ENCODE results near the gene PCDH9. TPM values are rescaled to one million over a fixed set of nuclear protein-coding genes. Genes with fewer than 3 reads are reported as not detected.

PCDH9 gene
- total RNA-seq, 1 experiment from 2014 or later = 5.6 TPM

DNA sequence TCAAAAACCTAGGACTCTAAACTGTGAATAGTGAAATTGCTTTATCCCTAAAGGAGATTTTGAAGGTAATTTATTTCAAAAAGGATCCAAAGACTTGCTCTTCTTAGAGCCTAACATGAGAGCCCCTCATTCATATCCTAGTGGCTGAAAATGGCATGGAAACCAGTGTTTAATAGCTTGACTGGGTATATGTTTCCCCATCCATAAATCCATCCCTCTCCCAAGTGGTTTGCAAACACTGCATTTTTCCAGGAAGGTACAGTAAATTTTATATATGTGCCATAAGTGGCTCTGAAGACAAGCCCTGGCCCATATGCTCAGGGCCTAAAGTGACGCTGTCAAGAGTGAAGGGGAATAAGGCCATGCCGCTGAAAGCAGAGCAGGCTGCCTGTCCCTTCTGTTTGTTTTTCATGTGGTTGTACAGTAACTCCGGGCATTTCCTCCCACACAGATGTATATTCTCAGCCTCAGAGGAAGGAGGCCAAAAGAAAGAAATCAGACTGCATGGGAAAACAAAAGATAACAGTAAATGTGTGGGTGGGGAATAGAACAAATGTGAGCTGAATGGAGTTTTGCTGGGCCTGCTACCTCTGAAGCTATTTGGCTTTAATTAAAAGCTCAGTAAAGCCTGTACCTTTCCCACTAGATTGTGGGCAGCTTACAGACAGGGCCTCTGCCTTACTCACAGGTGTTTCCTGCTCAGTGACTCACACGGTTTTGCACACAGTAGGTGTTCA, 181.9 kb downstream of the PCDH9 start:
- peak; percentile 11 to 36 for DNase-seq
- no peak overlapping the region for H3K4me3 ChIP-seq
- H3K27me3 ChIP-seq = no peaks in the 10 kb centered on the region

DNA sequence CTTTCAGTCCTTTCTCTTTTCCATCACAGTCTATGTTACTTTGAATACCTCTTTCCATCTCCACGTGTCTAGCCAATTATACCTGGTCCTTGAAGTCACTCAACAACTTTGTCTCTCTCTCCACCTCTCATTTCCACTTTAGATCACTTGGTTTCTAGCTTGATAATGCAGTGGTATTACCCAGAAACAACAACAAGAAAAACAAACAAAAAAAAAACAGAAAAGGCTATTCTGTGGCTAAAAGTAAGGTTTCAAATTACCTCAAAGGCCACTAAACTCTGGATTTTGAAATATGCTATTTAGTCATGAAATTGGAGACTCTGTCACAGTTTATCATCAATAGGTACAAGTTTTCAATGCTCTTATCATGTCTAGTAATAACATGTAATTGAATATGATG, 184.8 kb downstream of the PCDH9 start:
- no peak for DNase-seq
- peaks cover 5% of the 10 kb centered on the region; the same call in 1 of the 2 replicates for H3K4me1 ChIP-seq
- H3K9me3 ChIP-seq (replicated peaks) = no peaks in the 10 kb centered on the region
- H3K27ac ChIP-seq = no peak overlapping the region
- H3K36me3 ChIP-seq = no peaks in the 10 kb centered on the region
- H3K4me3 ChIP-seq = no peak overlapping the region
- no peaks in the 10 kb centered on the region for H3K27me3 ChIP-seq

More for the DNA sequence above, 181.9 kb downstream of the PCDH9 start:
- Histone ChIP-seq H3K27ac (no peak overlapping the region), H3K4me1 (peaks cover 5% of the 10 kb centered on the region; the same call in 1 of the 2 replicates), H3K36me3 (no peaks in the 10 kb centered on the region), H3K9me3 (replicated peaks) (no peaks in the 10 kb centered on the region)

DNA sequence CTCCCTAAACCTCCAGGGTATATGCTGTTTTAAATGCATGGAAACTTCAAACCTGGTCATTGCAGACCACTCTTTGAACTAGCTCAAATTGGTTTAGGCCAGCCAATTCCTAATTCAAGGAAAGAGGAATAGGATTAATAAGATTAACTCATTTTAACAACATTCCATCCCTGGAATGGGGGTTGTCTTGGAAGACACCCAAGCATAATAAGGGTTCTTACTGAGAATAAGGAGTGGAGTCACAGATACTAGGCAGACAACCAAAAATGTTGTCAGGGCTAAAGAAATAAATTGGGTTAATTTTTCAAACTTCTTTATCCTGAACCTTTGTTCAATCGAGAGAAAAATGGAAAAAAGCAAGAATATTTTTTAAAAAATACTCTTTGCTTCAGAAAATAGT, 186.2 kb downstream of the PCDH9 start:
- peaks cover 5% of the 10 kb centered on the region; the same call in 1 of the 2 replicates for H3K4me1 ChIP-seq
- no peak for DNase-seq
- no peaks in the 10 kb centered on the region for H3K9me3 ChIP-seq (replicated peaks)
- H3K36me3 ChIP-seq = no peaks in the 10 kb centered on the region
- H3K4me3 ChIP-seq = no peak overlapping the region
- H3K27ac ChIP-seq = no peak overlapping the region
- H3K27me3 ChIP-seq = no peaks in the 10 kb centered on the region

DNA sequence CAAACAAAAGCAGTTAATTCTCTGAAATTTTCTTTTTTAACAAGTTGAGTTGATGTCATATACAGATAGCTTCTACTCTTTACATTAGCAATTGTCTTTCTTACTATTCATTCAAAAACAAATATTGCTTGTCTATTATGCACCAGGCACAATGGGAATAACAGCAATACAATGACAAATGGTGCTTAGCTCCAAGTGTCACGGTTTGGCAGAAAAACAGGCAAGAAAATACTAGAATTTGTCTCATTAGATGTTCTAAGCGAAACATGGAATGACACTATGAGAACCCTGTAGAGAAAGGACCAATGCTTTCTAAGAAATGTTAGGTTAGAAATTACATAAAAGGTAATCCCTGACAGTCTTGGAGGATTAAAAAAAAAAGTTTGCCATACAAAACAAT, 187.6 kb downstream of the PCDH9 start:
- H3K27ac ChIP-seq = no peak overlapping the region
- H3K36me3 ChIP-seq = no peaks in the 10 kb centered on the region
- no peak for DNase-seq

DNA sequence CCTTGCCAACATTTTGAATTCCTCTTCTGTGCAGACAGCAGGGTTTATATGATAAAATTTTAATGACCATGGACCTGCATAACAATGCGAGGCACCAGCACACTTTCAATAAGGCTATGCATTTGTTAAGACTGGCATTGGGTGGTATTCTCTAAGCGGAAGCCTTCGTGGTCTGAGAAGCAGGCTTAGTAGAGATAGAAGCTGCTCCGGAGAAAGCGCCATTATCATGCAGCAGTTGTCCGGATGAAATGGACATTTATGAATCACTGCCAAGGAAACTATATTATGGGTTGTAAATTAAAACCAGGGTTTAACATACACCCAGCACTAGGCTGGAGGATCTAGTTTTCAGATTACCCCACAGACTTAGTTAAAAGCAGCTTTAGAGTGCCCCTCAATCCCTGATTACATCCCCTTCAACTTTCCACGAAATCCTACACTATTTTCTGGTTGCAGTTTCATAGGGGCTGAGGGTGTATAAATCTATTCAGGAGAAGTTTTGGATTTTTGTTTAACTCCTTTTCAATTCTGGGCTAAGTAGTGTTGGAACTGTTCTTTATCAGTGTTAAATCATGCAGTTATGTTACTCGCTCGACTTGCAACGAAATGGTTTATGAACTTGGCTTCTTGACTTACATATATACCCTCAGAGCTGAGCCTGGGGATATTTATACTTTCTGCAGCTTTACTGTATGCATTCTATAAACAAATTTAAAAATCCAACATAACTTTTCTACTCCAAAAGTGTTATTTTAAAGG, 193.3 kb downstream of the PCDH9 start:
- peak; percentile 26 to 65 for DNase-seq
- Histone ChIP-seq H3K27ac (peak overlapping the region; percentile 15; the same call in 1 of the 2 replicates), H3K27me3 (no peaks in the 10 kb centered on the region), H3K4me3 (peak overlapping the region; percentile 41), H3K9me3 (replicated peaks) (no peaks in the 10 kb centered on the region), H3K4me1 (peaks cover 8% of the 10 kb centered on the region), H3K36me3 (no peaks in the 10 kb centered on the region)

More for the DNA sequence above, 187.6 kb downstream of the PCDH9 start:
- H3K4me3 ChIP-seq = no peak overlapping the region
- no peaks in the 10 kb centered on the region for H3K9me3 ChIP-seq (replicated peaks)
- peaks cover 1% of the 10 kb centered on the region; the same call in 1 of the 2 replicates for H3K4me1 ChIP-seq
- no peaks in the 10 kb centered on the region for H3K27me3 ChIP-seq

DNA sequence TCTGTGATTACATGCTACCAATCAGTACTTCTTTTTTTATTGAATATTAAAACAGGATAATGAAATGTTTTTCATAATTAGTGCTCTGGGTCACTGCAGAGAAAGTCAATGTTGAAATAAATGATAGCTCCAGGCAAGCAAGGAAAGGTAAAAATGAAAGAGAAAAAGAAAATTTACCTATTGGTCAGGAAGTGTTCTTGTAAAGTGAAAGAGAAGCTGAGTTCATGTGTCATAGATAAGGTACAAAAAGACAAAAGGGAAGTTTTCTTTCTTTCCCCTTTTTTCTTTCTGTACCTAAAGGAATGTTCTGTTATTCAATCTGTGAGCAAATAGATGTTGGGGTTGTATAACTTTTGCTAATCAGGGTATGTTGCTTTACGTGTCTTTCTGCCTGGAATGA, 197.0 kb downstream of the PCDH9 start:
- Histone ChIP-seq H3K4me3 (no peak overlapping the region), H3K4me1 (peaks cover 8% of the 10 kb centered on the region), H3K36me3 (no peaks in the 10 kb centered on the region), H3K27me3 (no peaks in the 10 kb centered on the region), H3K27ac (no peak overlapping the region), H3K9me3 (replicated peaks) (no peaks in the 10 kb centered on the region)
- DNase-seq = no peak

DNA sequence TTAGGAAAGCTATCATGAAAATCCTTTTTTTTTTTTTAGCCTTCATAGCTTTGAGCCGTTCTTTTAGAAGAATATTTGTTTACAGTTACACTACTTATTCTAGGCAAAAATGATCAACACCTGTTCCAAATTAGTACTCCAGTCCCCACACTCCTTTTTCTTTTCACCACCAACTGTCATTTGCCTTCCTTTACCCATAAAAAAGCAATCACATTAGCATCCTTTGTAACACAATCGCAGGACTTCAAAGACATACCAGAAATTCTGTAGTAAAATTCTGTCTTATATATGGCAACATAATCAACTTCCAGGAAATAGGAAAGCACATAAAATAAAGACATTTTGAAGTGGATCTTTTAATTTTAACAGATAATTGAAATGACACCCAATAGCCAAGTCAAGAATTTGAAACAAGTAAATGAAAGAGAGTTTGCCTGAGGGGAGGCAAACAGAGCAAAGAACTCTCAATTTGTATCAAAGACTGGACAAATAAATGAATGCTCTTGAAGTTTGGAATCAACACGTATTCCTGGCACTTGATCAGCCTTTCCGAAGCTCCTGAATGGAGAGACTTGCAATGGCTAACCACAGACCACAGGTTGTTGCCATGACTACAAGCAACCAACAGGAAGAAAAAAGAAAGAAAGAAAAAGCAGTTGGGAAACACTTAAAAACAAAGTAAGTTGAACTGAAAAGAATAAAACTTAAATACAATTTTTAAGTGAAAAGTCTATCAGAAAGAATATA, 206.8 kb downstream of the PCDH9 start:
- Histone ChIP-seq H3K9me3 (replicated peaks) (no peaks in the 10 kb centered on the region), H3K27ac (0 out of 2 replicates have a peak overlapping the region, but pooled peaks have one; percentile 17), H3K27me3 (no peaks in the 10 kb centered on the region), H3K4me1 (peaks cover 10% of the 10 kb centered on the region), H3K36me3 (no peaks in the 10 kb centered on the region), H3K4me3 (peak overlapping the region; percentile 32)
- DNase-seq = peak; percentile 72 to 76

DNA sequence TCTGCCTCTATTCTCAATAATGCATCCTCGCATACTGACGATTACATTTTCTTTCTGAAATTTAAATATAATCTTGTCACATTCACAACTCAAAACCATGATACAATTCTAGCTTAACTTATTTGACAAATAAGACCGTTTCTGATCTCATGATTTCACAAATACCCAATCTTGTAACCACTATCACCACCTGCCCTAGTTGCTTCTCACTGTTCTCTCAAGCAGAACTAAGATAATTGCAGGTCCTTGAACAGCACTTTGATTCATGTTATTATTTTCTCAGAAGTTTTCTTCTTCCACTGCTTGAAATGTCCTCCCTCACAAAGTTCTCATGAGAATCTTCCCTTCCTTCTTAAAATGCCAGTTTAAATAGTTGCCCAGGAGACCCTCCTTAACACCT, 211.4 kb downstream of the PCDH9 start:
- Histone ChIP-seq H3K27ac (no peak overlapping the region), H3K4me3 (no peak overlapping the region), H3K36me3 (no peaks in the 10 kb centered on the region), H3K9me3 (replicated peaks) (no peaks in the 10 kb centered on the region; the same call in 1 of the 2 replicates), H3K4me1 (peaks cover 10% of the 10 kb centered on the region), H3K27me3 (no peaks in the 10 kb centered on the region)
- DNase-seq = no peak

DNA sequence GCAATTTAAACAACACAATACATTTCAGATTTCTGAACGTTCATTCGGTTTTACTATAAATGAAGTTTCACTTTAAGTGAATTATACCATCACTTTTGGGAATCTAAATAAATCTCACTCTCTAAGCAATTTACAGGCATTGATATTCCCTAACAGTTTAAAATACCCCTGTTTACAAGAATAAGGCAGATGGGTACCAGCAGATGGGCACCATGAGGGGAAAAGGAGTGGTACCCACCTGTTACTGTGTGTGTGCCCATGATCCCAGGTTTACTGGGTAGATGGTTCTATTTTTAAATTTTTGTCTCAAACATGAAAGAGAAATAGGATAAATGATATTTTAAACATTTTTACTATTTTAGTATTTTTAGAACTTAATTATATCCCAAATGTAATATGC, 212.9 kb downstream of the PCDH9 start:
- no peak overlapping the region for H3K27ac ChIP-seq
- H3K36me3 ChIP-seq = no peaks in the 10 kb centered on the region
- H3K4me1 ChIP-seq = no peaks in the 10 kb centered on the region; the same call in 1 of the 2 replicates
- H3K27me3 ChIP-seq = no peaks in the 10 kb centered on the region
- H3K4me3 ChIP-seq = no peak overlapping the region
- no peaks in the 10 kb centered on the region; the same call in 1 of the 2 replicates for H3K9me3 ChIP-seq (replicated peaks)
- no peak for DNase-seq

DNA sequence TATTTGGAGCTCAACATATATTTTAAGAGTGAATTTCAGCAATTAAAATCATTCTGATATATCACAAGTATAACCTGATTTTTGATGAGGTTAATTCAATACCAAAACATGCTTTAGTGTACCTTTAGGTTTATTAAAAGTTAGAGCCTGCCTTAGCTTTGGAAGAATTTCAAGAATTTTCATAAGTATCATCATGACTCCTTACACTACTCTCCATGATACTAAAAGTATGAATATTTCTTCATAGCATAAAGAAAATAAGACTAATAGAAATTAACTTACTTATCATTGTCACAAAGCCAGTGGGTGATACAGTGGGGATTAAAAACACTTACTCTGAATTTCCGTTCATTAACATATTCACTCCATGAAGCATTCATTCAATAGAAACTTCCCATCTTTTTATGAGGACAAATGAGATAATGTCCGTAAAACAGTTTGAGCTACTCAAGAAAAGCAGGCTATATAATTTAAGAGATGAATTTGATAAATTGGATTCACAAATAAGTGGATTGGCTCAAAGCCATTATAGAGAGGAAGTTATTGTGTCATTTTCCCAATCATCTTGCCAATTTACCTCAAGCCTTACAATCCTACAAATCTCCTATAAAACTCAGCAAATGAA, 214.0 kb downstream of the PCDH9 start:
- no peak overlapping the region for H3K4me3 ChIP-seq

DNA sequence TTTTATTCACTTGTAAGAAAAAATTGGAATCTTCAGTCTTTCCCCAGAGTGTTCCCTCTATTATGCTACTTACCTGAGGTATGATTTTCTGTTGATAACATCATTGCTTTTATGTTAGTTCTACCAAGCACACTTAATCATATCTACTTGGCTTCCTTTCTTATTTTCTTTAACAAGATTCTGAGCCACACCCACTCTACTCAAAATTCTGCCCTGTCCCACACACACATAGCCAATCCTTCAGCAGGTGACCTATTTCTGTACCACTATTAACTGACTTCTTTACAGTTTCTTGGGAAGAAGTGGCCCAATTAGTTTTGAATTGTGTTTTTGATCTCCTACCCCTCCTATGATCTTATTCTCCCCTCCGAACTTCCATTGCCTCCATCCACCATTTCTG, 215.7 kb downstream of the PCDH9 start:
- no peak overlapping the region for H3K4me3 ChIP-seq
- H3K36me3 ChIP-seq = no peaks in the 10 kb centered on the region
- no peaks in the 10 kb centered on the region; the same call in 1 of the 2 replicates for H3K9me3 ChIP-seq (replicated peaks)
- DNase-seq = no peak
- no peaks in the 10 kb centered on the region for H3K27me3 ChIP-seq
- no peaks in the 10 kb centered on the region for H3K4me1 ChIP-seq
- H3K27ac ChIP-seq = no peak overlapping the region

More for the DNA sequence above, 214.0 kb downstream of the PCDH9 start:
- Histone ChIP-seq H3K36me3 (no peaks in the 10 kb centered on the region), H3K27me3 (no peaks in the 10 kb centered on the region), H3K27ac (no peak overlapping the region), H3K4me1 (no peaks in the 10 kb centered on the region), H3K9me3 (replicated peaks) (no peaks in the 10 kb centered on the region; the same call in 1 of the 2 replicates)
- DNase-seq = no peak

DNA sequence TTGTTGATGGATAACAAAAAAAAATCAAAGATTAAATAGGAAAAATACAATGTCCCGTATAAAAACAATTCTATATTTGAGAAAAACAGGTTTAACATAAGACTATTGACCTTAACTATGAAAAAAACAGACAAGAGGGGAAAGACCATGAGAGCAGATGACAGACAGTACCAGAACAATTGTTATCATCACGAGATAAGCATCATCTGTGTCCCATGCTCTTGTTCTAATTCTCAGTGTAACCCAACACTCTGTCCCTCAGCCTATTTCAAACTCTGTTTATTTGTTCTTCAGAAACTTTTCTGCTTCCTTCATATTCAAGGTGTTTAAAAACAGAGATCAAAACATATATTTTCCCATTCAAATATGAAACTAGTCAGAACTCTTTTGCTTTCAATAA, 216.4 kb downstream of the PCDH9 start:
- DNase-seq = peak in 1 of 2 experiments; percentile 5
- no peaks in the 10 kb centered on the region for H3K27me3 ChIP-seq

DNA sequence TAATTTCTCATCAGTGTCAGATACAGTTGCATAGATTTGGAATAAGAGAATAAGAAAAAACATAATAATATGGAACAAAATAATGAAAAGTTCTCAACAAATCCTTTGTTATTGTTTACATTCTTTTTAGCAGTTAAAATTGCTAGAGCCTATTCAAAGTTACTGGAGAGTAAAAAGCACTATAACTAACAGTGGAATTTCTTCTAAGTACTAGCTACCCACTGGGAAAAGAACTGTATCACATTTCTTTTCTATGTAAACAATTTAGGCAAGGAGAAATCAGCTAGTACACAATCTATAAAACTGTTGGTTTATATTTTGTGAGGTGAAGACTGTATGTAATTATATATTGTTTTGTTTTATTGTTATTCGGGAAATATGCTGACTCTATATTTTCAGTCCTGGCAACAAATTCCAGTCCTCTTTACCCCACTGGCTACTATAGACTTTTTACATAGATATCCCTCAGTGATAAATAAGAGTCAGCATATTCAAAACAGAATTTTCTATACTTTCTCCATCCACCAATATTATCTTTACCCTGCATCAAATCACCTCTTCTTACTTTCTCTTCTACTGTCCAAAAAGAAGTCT, 222.0 kb downstream of the PCDH9 start:
- Histone ChIP-seq H3K4me1 (0 out of 2 replicates have a peak, but pooled peaks cover 3% of the 10 kb centered on the region), H3K36me3 (no peaks in the 10 kb centered on the region), H3K27ac (no peak overlapping the region), H3K9me3 (replicated peaks) (no peaks in the 10 kb centered on the region), H3K4me3 (no peak overlapping the region), H3K27me3 (no peaks in the 10 kb centered on the region)
- no peak for DNase-seq

More for the DNA sequence above, 216.4 kb downstream of the PCDH9 start:
- Histone ChIP-seq H3K27ac (no peak overlapping the region), H3K4me1 (no peaks in the 10 kb centered on the region), H3K9me3 (replicated peaks) (no peaks in the 10 kb centered on the region; the same call in 1 of the 2 replicates), H3K36me3 (no peaks in the 10 kb centered on the region), H3K4me3 (no peak overlapping the region)

DNA sequence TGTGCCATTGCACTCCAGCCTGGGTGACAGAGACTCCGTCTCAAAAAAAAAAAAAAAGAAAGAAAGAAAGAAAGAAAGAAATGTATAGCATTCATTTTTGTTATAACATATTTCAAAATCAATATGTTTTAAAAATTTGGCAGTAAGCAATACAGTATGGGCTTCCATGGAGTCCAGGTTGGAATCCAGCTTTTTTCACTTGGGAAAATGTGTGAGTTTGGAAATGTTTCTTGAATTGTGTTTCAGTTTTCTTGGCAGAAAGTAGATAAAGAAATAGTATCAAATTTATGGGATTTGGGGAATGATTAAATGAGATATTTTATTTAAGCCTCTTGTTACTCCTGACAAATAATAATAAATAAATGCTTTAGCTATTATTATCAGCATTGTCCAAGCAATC, 225.6 kb downstream of the PCDH9 start:
- DNase-seq = no peak
- no peaks in the 10 kb centered on the region for H3K27me3 ChIP-seq
- H3K4me1 ChIP-seq = 0 out of 2 replicates have a peak, but pooled peaks cover 3% of the 10 kb centered on the region
- H3K9me3 ChIP-seq (replicated peaks) = no peaks in the 10 kb centered on the region
- H3K27ac ChIP-seq = no peak overlapping the region
- no peaks in the 10 kb centered on the region for H3K36me3 ChIP-seq
- H3K4me3 ChIP-seq = no peak overlapping the region

Measured in SJCRH30 (cell line).